H9 (cell line): ENCODE measurements around the gene LRSAM1. TPM values are rescaled to one million over a fixed set of nuclear protein-coding genes. Genes with fewer than 3 reads are reported as not detected.
A peak's percentile ranks its signal among the peaks of the same experiment; 100 is the strongest.

Experiments
- DNase-seq: peaks from one replicate; pipeline ENCODE4 v3.0.0-alpha.2; 2017
- H2AFZ ChIP-seq: one replicate; pipeline ENCODE4 v1.6.1; 2013; ENCODE audit warnings: mild to moderate bottlenecking, low read length, control low read depth, moderate library complexity
- H2AK5ac ChIP-seq: 2 replicates; pipeline ENCODE4 v1.6.1; 2013; ENCODE audit warnings: low read length, control low read depth, mixed read lengths; ENCODE audit not compliant: insufficient read length
- H2BK120ac ChIP-seq: one replicate; pipeline ENCODE4 v1.6.1; 2013; ENCODE audit warnings: low read depth, mild to moderate bottlenecking, low read length, control low read depth, inconsistent platforms; ENCODE audit not compliant: poor library complexity, severe bottlenecking
- H2BK12ac ChIP-seq: 2 replicates; pipeline ENCODE4 v1.6.1; 2013; ENCODE audit warnings: low read length, control low read depth, mixed read lengths, low read depth; ENCODE audit not compliant: insufficient read length
- H2BK15ac ChIP-seq: 2 replicates; pipeline ENCODE4 v1.6.1; 2013; ENCODE audit warnings: low read depth, low read length, control low read depth
- H2BK20ac ChIP-seq: one replicate; pipeline ENCODE4 v1.6.1; 2013; ENCODE audit warnings: low read depth, mild to moderate bottlenecking, low read length, control low read depth, inconsistent platforms; ENCODE audit not compliant: poor library complexity, severe bottlenecking
- H2BK5ac ChIP-seq: 2 replicates; pipeline ENCODE4 v1.6.1; 2013; ENCODE audit warnings: low read length, control low read depth, mixed read lengths; ENCODE audit not compliant: insufficient read length
- H3K14ac ChIP-seq: 2 replicates; pipeline ENCODE4 v1.6.1; 2013; ENCODE audit warnings: low read length, control low read depth; ENCODE audit not compliant: insufficient read depth
- H3K18ac ChIP-seq: 2 replicates; pipeline ENCODE4 v1.6.1; 2013; ENCODE audit warnings: low read depth, mild to moderate bottlenecking, mixed read lengths, low read length, control low read depth; ENCODE audit not compliant: insufficient read length
- H3K23ac ChIP-seq: 2 replicates; pipeline ENCODE4 v1.6.1; 2013; ENCODE audit warnings: low read length, control low read depth, mixed read lengths, low read depth; ENCODE audit not compliant: insufficient read length
- H3K23me2 ChIP-seq: 2 replicates; pipeline ENCODE4 v1.6.1; 2013; ENCODE audit warnings: low read depth, mild to moderate bottlenecking, mixed read lengths, low read length, control low read depth; ENCODE audit not compliant: insufficient read length, poor library complexity, severe bottlenecking
- H3K27ac ChIP-seq: 2 replicates; pipeline ENCODE4 v1.5.1; 2013; ENCODE audit warnings: low read length, control low read depth, mixed read lengths, low read depth; ENCODE audit not compliant: insufficient read length
- H3K27me3 ChIP-seq: 2 replicates; pipeline ENCODE4 v1.6.1; 2013; ENCODE audit warnings: low read length, control low read depth, inconsistent platforms; ENCODE audit not compliant: insufficient read depth
- H3K4ac ChIP-seq: 2 replicates; pipeline ENCODE4 v1.6.1; 2013; ENCODE audit warnings: low read depth, mild to moderate bottlenecking, control low read depth, inconsistent platforms, low read length, moderate library complexity
- H3K4me1 ChIP-seq: 2 replicates; pipeline ENCODE4 v1.6.1; 2013; ENCODE audit warnings: low read length, control low read depth, inconsistent platforms; ENCODE audit not compliant: insufficient read depth
- H3K4me2 ChIP-seq: 2 replicates; pipeline ENCODE4 v1.6.1; 2013; ENCODE audit warnings: low read length, control low read depth, mixed read lengths; ENCODE audit not compliant: insufficient read length, insufficient read depth
- H3K56ac ChIP-seq: 2 replicates; pipeline ENCODE4 v1.6.1; 2013; ENCODE audit warnings: low read depth, mild to moderate bottlenecking, mixed read lengths, low read length, control low read depth; ENCODE audit not compliant: insufficient read length
- H3K79me1 ChIP-seq: 2 replicates; pipeline ENCODE4 v1.6.1; 2013; ENCODE audit warnings: low read depth, mild to moderate bottlenecking, moderate library complexity, low read length, control low read depth, inconsistent platforms; ENCODE audit not compliant: insufficient read depth, poor library complexity, severe bottlenecking
- H3K79me2 ChIP-seq: 2 replicates; pipeline ENCODE4 v1.6.1; 2013; ENCODE audit warnings: low read length, control low read depth, inconsistent platforms; ENCODE audit not compliant: insufficient read depth
- H3K9ac ChIP-seq: 2 replicates; pipeline ENCODE4 v1.6.1; 2013; ENCODE audit warnings: low read length, control low read depth, mixed read lengths; ENCODE audit not compliant: insufficient read length; ENCODE audit errors: extremely low read depth
- H3K9me3 ChIP-seq: one replicate; pipeline ENCODE4 v1.6.1; 2013; ENCODE audit warnings: low read depth, low read length, inconsistent platforms; ENCODE audit not compliant: control insufficient read depth
- H3T11ph ChIP-seq: one replicate; pipeline ENCODE4 v1.6.1; 2013; ENCODE audit warnings: mild to moderate bottlenecking, low read length, control low read depth, inconsistent platforms
- H4K20me1 ChIP-seq: one replicate; pipeline ENCODE4 v1.6.1; 2013; ENCODE audit not compliant: control insufficient read depth, insufficient read length, insufficient read depth
- H4K5ac ChIP-seq: 2 replicates; pipeline ENCODE4 v1.6.1; 2013; ENCODE audit warnings: low read depth, mild to moderate bottlenecking, mixed read lengths, low read length, control low read depth; ENCODE audit not compliant: insufficient read length
- H4K8ac ChIP-seq: replicated peaks from 2 replicates; pipeline ENCODE4 v1.6.1; 2013; ENCODE audit warnings: low read length, control low read depth, mixed read lengths, low read depth; ENCODE audit not compliant: insufficient read length
- H4K91ac ChIP-seq: 2 replicates; pipeline ENCODE4 v1.6.1; 2013; ENCODE audit warnings: low read depth, mild to moderate bottlenecking, moderate library complexity, mixed read lengths, low read length, control low read depth; ENCODE audit not compliant: insufficient read length
- H3K27ac Mint-ChIP-seq, 3 experiments: 2 replicates in 2 of 3; 3 replicates in 1 of 3; pipeline ENCODE4 v1.8.0; 2020 to 2021; ENCODE audit warnings: mixed read lengths in 3 of 3, mild to moderate bottlenecking in 1 of 3, moderate library complexity in 1 of 3
- H3K27me3 Mint-ChIP-seq: 2 replicates; pipeline ENCODE4 v1.8.0; 2021; ENCODE audit warnings: low read depth, mild to moderate bottlenecking, moderate library complexity, mixed read lengths
- H3K36me3 Mint-ChIP-seq, 3 experiments: 2 replicates in 2 of 3; 3 replicates in 1 of 3; pipeline ENCODE4 v1.8.0; 2020 to 2021; ENCODE audit warnings: low read depth in 3 of 3, mixed read lengths in 3 of 3; ENCODE audit not compliant: insufficient read depth in 1 of 3
- H3K4me1 Mint-ChIP-seq, 2 experiments: 2 replicates each; pipeline ENCODE4 v1.8.0; 2020; ENCODE audit warnings: mixed read lengths in 2 of 2
- H3K4me3 Mint-ChIP-seq, 2 experiments: 2 replicates in 1 of 2; 3 replicates in 1 of 2; pipeline ENCODE4 v1.8.0; 2020 to 2021; ENCODE audit warnings: mild to moderate bottlenecking in 2 of 2, mixed read lengths in 2 of 2, moderate library complexity in 1 of 2
- H3K9me3 Mint-ChIP-seq, 2 experiments: 2 replicates in 1 of 2; 3 replicates in 1 of 2; pipeline ENCODE4 v1.8.0; 2020; ENCODE audit warnings: mild to moderate bottlenecking in 2 of 2, mixed read lengths in 2 of 2, moderate library complexity in 1 of 2
- WGBS: extraction: QIAGEN DNeasy Blood & Tissue Kit; methylation state at CpG from one replicate; pipeline ENCODE4 v1.1.7; 2013; ENCODE audit warnings: missing lambda C conversion rate, low lambda C conversion rate, mixed read lengths; ENCODE audit not compliant: insufficient read length; ENCODE audit errors: extremely low coverage; 5-methylcytosine and 5-hydroxymethylcytosine counted together
- total RNA-seq: library from RNA; stranded (reverse); gene quantifications from 2 replicates; pipeline ENCODE4 v1.2.1, GENCODE V29; 2021
- TF ChIP-seq, protein P1 (sequence below): fragments of 200-600 bp; sonication (generic); conservative IDR thresholded peaks from 3 replicates; pipeline ENCODE4 v1.8.0; 2021; ENCODE audit warnings: antibody characterized with exemption, mild to moderate bottlenecking

Gene LRSAM1
- total RNA-seq, 1 experiment from 2014 or later: 16.2 TPM

DNA sequence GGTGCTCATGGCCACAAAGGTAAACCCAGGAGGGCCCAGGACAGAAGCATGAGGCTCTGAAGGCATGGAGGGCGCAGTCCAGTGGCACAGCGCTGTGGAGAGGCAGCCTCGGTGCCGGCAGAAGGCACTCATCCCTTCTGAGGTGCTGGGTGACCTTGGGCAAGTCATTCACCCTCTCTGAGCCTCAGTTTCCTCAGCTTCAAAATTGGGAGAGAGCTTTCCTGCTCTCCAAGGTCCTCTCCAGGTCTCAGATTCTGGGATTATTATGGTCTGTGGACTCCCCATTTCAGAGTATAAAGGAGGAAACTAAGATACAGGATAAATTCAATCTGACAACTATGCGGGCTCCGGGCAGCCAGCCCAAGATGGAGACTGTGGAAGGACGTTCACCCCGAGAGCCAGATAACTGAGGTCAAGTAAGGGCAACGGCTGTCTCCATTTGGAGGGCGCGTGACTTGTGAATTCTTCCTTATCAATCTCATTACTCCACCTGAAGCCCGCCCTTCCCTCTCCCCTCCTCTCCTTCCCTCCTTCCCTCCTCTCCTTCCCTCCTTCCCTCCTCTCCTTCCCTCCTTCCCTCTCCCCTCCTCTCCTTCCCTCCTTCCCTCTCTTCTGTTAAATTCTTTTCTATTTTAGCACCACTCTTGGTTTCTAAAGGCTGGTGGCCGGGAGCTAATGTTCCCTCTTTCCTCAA, 58.1 kb downstream of the LRSAM1 start:
- Histone ChIP-seq H2BK5ac (no peak overlapping the region), H3K23ac (no peak overlapping the region), H3K9ac (no peak overlapping the region), H2BK20ac (no peak overlapping the region), H4K8ac (no peak overlapping the region), H3K4me2 (no peak overlapping the region), H3T11ph (no peak overlapping the region), H3K18ac (no peak overlapping the region), H3K27ac (no peak overlapping the region), H4K20me1 (no peaks in the 10 kb centered on the region), H2AK5ac (no peak overlapping the region), H3K14ac (no peak overlapping the region), H2BK12ac (no peak overlapping the region), H3K79me1 (no peaks in the 10 kb centered on the region), H3K79me2 (no peaks in the 10 kb centered on the region), H3K23me2 (no peaks in the 10 kb centered on the region), H3K27me3 (no peaks in the 10 kb centered on the region), H2BK120ac (no peak overlapping the region), H3K56ac (no peak overlapping the region), H2BK15ac (no peak overlapping the region), H4K91ac (no peak overlapping the region), H3K9me3 (no peaks in the 10 kb centered on the region), H2AFZ (no peak overlapping the region), H3K4ac (no peak overlapping the region), H4K5ac (no peak overlapping the region), H3K4me1 (peaks cover 2% of the 10 kb centered on the region; the same call in 1 of the 2 replicates)
- TF ChIP-seq, protein P1, sequence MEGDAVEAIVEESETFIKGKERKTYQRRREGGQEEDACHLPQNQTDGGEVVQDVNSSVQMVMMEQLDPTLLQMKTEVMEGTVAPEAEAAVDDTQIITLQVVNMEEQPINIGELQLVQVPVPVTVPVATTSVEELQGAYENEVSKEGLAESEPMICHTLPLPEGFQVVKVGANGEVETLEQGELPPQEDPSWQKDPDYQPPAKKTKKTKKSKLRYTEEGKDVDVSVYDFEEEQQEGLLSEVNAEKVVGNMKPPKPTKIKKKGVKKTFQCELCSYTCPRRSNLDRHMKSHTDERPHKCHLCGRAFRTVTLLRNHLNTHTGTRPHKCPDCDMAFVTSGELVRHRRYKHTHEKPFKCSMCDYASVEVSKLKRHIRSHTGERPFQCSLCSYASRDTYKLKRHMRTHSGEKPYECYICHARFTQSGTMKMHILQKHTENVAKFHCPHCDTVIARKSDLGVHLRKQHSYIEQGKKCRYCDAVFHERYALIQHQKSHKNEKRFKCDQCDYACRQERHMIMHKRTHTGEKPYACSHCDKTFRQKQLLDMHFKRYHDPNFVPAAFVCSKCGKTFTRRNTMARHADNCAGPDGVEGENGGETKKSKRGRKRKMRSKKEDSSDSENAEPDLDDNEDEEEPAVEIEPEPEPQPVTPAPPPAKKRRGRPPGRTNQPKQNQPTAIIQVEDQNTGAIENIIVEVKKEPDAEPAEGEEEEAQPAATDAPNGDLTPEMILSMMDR: no peak
- no peaks in the 10 kb centered on the region for H3K27me3 Mint-ChIP-seq
- H3K4me3 Mint-ChIP-seq: no peak overlapping the region
- WGBS: no CpG with 5 or more reads among the region's 13 CpGs
- peaks cover 0 to 15% (median 4%) of the 10 kb centered on the region in 3 experiments; a peak in 4 of 7 replicates for H3K36me3 Mint-ChIP-seq
- H3K9me3 Mint-ChIP-seq: no peaks in the 10 kb centered on the region
- H3K27ac Mint-ChIP-seq: peak overlapping the region in 1 of 3 experiments; percentile 80; a peak in 1 of 7 replicates
- H3K4me1 Mint-ChIP-seq: peaks cover 8 to 10% of the 10 kb centered on the region in 2 experiments
- no peak for DNase-seq
